Measurements from ENCODE around the gene MED12L. TPM values are rescaled to one million over a fixed set of nuclear protein-coding genes. Genes with fewer than 3 reads are reported as not detected.

The MED12L gene
- total and polyA plus RNA-seq, 10 of the 15 experiments (the other 5 are each of a cell fraction or from before 2014, with no cell fraction given): 0.01 to 0.06 (median 0.03) TPM; not detected in 2

GRCh38 chr3:151377768-151378385, 292.4 kb downstream of the MED12L start (continued):
- TF ChIP-seq CHD2 (IDR thresholded peaks at IDR 0.05; ENCODE audit: borderline replicate concordance, low read depth, low read length) (no peak), IKZF2 (IDR thresholded peaks at IDR 0.05) (peak in 1 of 2 experiments; percentile 40; a peak in 2 of 4 replicates), EED (IDR thresholded peaks at IDR 0.05; ENCODE audit: low read depth) (peak; percentile 81), RFX5 (IDR thresholded peaks at IDR 0.05; ENCODE audit: low read depth, low read length) (no peak), ELK1 (IDR thresholded peaks at IDR 0.05; ENCODE audit: low read depth, low read length) (no peak), GABPA (IDR thresholded peaks at IDR 0.05; ENCODE audit: low read depth) (no peak), JUNB (IDR thresholded peaks at IDR 0.05) (no peak), MEF2B (IDR thresholded peaks at IDR 0.05; ENCODE audit: partially characterized antibody, poor library complexity, severe bottlenecking) (no peak), FOXM1 (IDR thresholded peaks at IDR 0.05; ENCODE audit: low read depth, low read length) (no peak), NBN (IDR thresholded peaks at IDR 0.05) (no peak), PBX3 (IDR thresholded peaks at IDR 0.05; ENCODE audit: insufficient replicate concordance, low read depth, low read length) (no peak)

Measured in GM12878 (cell line).